Breast epithelium (tissue), 3 donors: ENCODE data around the gene SOX14.

Source experiments
- POLR2A ChIP-seq: fragments of 450-650 bp; IDR thresholded peaks from one replicate; pipeline ENCODE4 v1.6.1; 2016; ENCODE audit warnings: antibody characterized with exemption, mild to moderate bottlenecking, moderate library complexity
- POLR2AphosphoS5 ChIP-seq, 3 donors: sonication (generic); formaldehyde crosslinking; IDR thresholded peaks; one replicate each; pipeline ENCODE4 v1.6.1; 2017; ENCODE audit warnings: antibody characterized with exemption in 3 of 3
- TF ChIP-seq, protein P1 (sequence below), 3 donors: fragments of 450-650 bp; IDR thresholded peaks; one replicate each; pipeline ENCODE4 v1.5.1; 2016 to 2017; ENCODE audit warnings: antibody characterized with exemption in 3 of 3, mild to moderate bottlenecking in 3 of 3, moderate library complexity in 3 of 3

DNA sequence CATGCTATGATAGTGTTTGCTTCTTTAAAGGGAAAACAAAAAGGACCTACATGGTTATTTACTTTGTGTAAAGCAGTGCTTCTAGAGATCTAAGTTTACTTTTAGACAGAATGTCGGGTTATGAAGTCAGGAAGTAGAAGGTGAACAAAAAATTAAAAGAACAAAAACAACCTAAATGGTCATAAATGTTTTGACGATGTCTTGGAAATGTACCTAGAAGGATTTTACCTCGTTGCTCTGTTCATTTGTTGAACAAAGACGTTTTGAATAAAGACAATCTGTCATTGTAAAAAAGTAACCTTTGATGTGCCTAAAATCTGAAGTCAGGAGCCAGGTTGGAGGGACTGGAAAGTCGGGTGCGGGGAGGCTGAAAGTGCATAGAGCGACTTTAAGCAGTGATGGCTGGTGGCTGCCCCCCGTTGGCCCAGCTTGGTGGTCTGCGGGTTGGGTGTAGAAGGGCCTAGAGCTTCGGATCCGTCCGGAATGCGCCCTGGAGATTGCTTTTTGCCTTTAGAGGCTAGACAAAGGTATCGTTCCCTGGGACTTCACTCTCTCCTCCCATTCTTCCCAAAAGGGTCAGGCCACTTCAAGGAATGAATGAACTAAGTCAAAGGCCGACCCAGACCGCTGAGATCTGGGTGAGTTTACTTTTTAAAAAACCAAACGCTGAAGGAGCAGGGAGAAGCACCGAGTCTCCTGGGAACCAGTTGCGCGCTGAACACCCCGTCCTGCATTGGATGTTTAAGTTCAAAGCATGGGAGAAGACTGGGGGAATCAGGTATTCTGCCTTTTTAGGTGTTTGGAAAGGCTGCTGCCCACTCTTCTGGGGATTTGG is 2.1 kb downstream of the SOX14 start:
- TF ChIP-seq, protein P1, sequence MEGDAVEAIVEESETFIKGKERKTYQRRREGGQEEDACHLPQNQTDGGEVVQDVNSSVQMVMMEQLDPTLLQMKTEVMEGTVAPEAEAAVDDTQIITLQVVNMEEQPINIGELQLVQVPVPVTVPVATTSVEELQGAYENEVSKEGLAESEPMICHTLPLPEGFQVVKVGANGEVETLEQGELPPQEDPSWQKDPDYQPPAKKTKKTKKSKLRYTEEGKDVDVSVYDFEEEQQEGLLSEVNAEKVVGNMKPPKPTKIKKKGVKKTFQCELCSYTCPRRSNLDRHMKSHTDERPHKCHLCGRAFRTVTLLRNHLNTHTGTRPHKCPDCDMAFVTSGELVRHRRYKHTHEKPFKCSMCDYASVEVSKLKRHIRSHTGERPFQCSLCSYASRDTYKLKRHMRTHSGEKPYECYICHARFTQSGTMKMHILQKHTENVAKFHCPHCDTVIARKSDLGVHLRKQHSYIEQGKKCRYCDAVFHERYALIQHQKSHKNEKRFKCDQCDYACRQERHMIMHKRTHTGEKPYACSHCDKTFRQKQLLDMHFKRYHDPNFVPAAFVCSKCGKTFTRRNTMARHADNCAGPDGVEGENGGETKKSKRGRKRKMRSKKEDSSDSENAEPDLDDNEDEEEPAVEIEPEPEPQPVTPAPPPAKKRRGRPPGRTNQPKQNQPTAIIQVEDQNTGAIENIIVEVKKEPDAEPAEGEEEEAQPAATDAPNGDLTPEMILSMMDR (IDR thresholded peaks at IDR 0.05) = no peak
- TF ChIP-seq POLR2A (no peak), POLR2AphosphoS5 (IDR thresholded peaks at IDR 0.05) (no peak)
